HEK293 (cell line): Measurements from ENCODE around the gene CLP1.
"Not testable (repeated sequence)": the region's sequence is repeated elsewhere in the genome, so short reads cannot be mapped to it uniquely, and the experiment has no call there.

Experiments used
- CTCF ChIA-PET: fragments of 350-600 bp; formaldehyde crosslinking; extraction: SDS; loops from one replicate; lab custom pipeline; 2021; ENCODE audit warnings: antibody characterized with exemption; lab: Yijun Ruan, JAX
- POLR2A ChIA-PET: fragments of 300-600 bp; formaldehyde crosslinking; extraction: SDS; loops from one replicate; lab custom pipeline; 2020; ENCODE audit warnings: antibody characterized with exemption, inconsistent platforms; lab: Yijun Ruan, JAX
- H3K27ac ChIP-seq: fragments of 200-500 bp; sonication (Bioruptor generic); 2 replicates; pipeline ENCODE4 v1.5.1; 2014; ENCODE audit warnings: low read depth, low read length, control low read depth, inconsistent platforms; ENCODE audit errors: extremely low read depth
- H3K36me3 ChIP-seq, 2 experiments: fragments of 200-500 bp in 1 of 2; sonication (Bioruptor generic) in 1 of 2; 1 replicate in 1 of 2; 2 replicates in 1 of 2; pipeline ENCODE4 v1.5.1; 2014 to 2017; ENCODE audit warnings: inconsistent platforms in 2 of 2, low read length in 2 of 2; ENCODE audit not compliant: control insufficient read depth in 2 of 2, insufficient read depth in 1 of 2
- H3K4me1 ChIP-seq: fragments of 200-500 bp; sonication (Bioruptor generic); 2 replicates; pipeline ENCODE4 v1.5.1; 2014; ENCODE audit warnings: mild to moderate bottlenecking, low read length, inconsistent platforms; ENCODE audit not compliant: control insufficient read depth, insufficient read depth
- H3K4me3 ChIP-seq: 2 replicates; pipeline ENCODE4 v1.5.1; 2011; ENCODE audit warnings: low read depth, mild to moderate bottlenecking, control low read depth, low read length, moderate library complexity
- H3K9me3 ChIP-seq: fragments of 200-500 bp; sonication (Bioruptor generic); 2 replicates; pipeline ENCODE4 v1.5.1; 2014; ENCODE audit warnings: low read depth, low read length, inconsistent platforms; ENCODE audit not compliant: control insufficient read depth, insufficient read depth
- INSM2 ChIP-seq: fragments of 450-650 bp; formaldehyde crosslinking; IDR thresholded peaks from 2 replicates; pipeline ENCODE4 v1.5.1; 2016; ENCODE audit warnings: missing biosample characterization, missing genetic modification characterization
- RBAK ChIP-seq: fragments of 450-650 bp; formaldehyde crosslinking; IDR thresholded peaks from 2 replicates; pipeline ENCODE4 v1.5.1; 2016; ENCODE audit warnings: missing biosample characterization, missing genetic modification characterization
- TCF7L2 ChIP-seq: IDR thresholded peaks from 2 replicates; pipeline ENCODE4 v1.6.1; 2011; ENCODE audit warnings: low read depth, mild to moderate bottlenecking, inconsistent platforms, low read length, moderate library complexity, borderline replicate concordance
- TRIM28 ChIP-seq: IDR thresholded peaks from 2 replicates; pipeline ENCODE4 v1.6.1; 2011; ENCODE audit warnings: low read length, control low read depth, borderline replicate concordance
- ZBTB44 ChIP-seq: fragments of 450-650 bp; IDR thresholded peaks from 2 replicates; pipeline ENCODE4 v1.5.1; 2018; ENCODE audit warnings: missing biosample characterization, mild to moderate bottlenecking, missing genetic modification characterization
- ZNF121 ChIP-seq: fragments of 450-650 bp; formaldehyde crosslinking; IDR thresholded peaks from 2 replicates; pipeline ENCODE4 v1.5.1; 2016; ENCODE audit warnings: missing biosample characterization, missing genetic modification characterization
- ZNF133 ChIP-seq: fragments of 450-650 bp; formaldehyde crosslinking; IDR thresholded peaks from 2 replicates; pipeline ENCODE4 v1.5.1; 2016; ENCODE audit warnings: missing biosample characterization, missing genetic modification characterization
- ZNF146 ChIP-seq: fragments of 450-650 bp; formaldehyde crosslinking; IDR thresholded peaks from 2 replicates; pipeline ENCODE4 v1.5.1; 2016; ENCODE audit warnings: missing biosample characterization, missing genetic modification characterization
- ZNF2 ChIP-seq: fragments of 450-650 bp; formaldehyde crosslinking; IDR thresholded peaks from 2 replicates; pipeline ENCODE4 v1.5.1; 2016; ENCODE audit warnings: missing biosample characterization, missing genetic modification characterization
- ZNF23 ChIP-seq: fragments of 450-650 bp; formaldehyde crosslinking; IDR thresholded peaks from 2 replicates; pipeline ENCODE4 v1.5.1; 2016; ENCODE audit warnings: missing biosample characterization, missing genetic modification characterization, borderline replicate concordance
- ZNF324 ChIP-seq: fragments of 450-650 bp; formaldehyde crosslinking; IDR thresholded peaks from 2 replicates; pipeline ENCODE4 v1.5.1; 2016; ENCODE audit warnings: missing biosample characterization, missing genetic modification characterization
- ZNF341 ChIP-seq: fragments of 450-650 bp; formaldehyde crosslinking; IDR thresholded peaks from 2 replicates; pipeline ENCODE4; 2016; ENCODE audit warnings: low read depth, missing biosample characterization, missing genetic modification characterization
- ZNF394 ChIP-seq: fragments of 450-650 bp; formaldehyde crosslinking; IDR thresholded peaks from 2 replicates; pipeline ENCODE4 v1.5.1; 2016; ENCODE audit warnings: missing biosample characterization, missing genetic modification characterization, mild to moderate bottlenecking, moderate library complexity, borderline replicate concordance
- ZNF404 ChIP-seq: fragments of 450-650 bp; formaldehyde crosslinking; IDR thresholded peaks from 2 replicates; pipeline ENCODE4 v1.5.1; 2017; ENCODE audit warnings: missing biosample characterization, missing genetic modification characterization
- ZNF473 ChIP-seq: fragments of 450-650 bp; formaldehyde crosslinking; IDR thresholded peaks from 2 replicates; pipeline ENCODE4 v1.5.1; 2017; ENCODE audit warnings: missing biosample characterization, missing genetic modification characterization
- ZNF48 ChIP-seq: fragments of 450-650 bp; formaldehyde crosslinking; IDR thresholded peaks from 2 replicates; pipeline ENCODE4 v1.5.1; 2016; ENCODE audit warnings: missing biosample characterization, missing genetic modification characterization
- ZNF560 ChIP-seq: fragments of 450-650 bp; formaldehyde crosslinking; IDR thresholded peaks from 2 replicates; pipeline ENCODE4 v1.5.1; 2017; ENCODE audit warnings: missing biosample characterization, missing genetic modification characterization, borderline replicate concordance
- ZNF580 ChIP-seq: fragments of 450-650 bp; formaldehyde crosslinking; IDR thresholded peaks from 2 replicates; pipeline ENCODE4 v1.5.1; 2016; ENCODE audit warnings: missing biosample characterization, missing genetic modification characterization
- ZNF621 ChIP-seq: fragments of 450-650 bp; formaldehyde crosslinking; IDR thresholded peaks from 2 replicates; pipeline ENCODE4 v1.5.1; 2017; ENCODE audit warnings: missing biosample characterization, missing genetic modification characterization
- ZNF658 ChIP-seq: fragments of 450-650 bp; formaldehyde crosslinking; IDR thresholded peaks from 2 replicates; pipeline ENCODE4; 2016; ENCODE audit warnings: missing biosample characterization, missing genetic modification characterization
- ZNF843 ChIP-seq: fragments of 450-650 bp; formaldehyde crosslinking; IDR thresholded peaks from 2 replicates; pipeline ENCODE4 v1.5.1; 2016; ENCODE audit warnings: missing biosample characterization, missing genetic modification characterization
- ZSCAN30 ChIP-seq: fragments of 450-650 bp; IDR thresholded peaks from 2 replicates; pipeline ENCODE4 v1.5.1; 2018; ENCODE audit warnings: missing biosample characterization, mild to moderate bottlenecking, missing genetic modification characterization, moderate library complexity
- TF ChIP-seq, protein P1 (sequence below): fragments of 450-650 bp; formaldehyde crosslinking; IDR thresholded peaks from 2 replicates; pipeline ENCODE4 v1.5.1; 2017; ENCODE audit warnings: missing biosample characterization, missing genetic modification characterization

Gene CLP1

DNA sequence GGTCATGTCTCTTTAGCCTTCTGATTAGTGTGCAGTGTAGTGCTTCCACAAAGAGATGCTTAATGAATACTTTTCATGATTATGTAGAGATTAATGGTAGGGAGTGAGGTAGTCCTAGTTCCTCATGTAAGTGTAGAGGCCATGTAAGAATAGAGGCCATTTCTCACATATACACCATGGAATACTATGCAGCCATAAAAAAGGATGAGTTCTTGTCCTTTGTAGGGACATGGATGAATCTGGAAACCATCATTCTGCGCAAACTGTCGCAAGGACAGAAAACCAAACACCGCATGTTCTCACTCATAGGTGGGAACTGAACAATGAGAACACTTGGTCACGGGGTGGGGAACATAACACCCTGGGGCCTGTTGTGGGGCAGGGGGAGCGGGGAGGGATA is 32.9 kb downstream of the CLP1 start:
- H3K9me3 ChIP-seq, H3K4me1 ChIP-seq, CTCF ChIA-PET, H3K4me3 ChIP-seq, H3K27ac ChIP-seq, POLR2A ChIA-PET: not testable (repeated sequence)
- TF ChIP-seq ZNF146 (tag by site-specific recombination): peak; percentile 95
- peaks cover 28 to 85% of the 10 kb centered on the region in 2 experiments for H3K36me3 ChIP-seq

DNA sequence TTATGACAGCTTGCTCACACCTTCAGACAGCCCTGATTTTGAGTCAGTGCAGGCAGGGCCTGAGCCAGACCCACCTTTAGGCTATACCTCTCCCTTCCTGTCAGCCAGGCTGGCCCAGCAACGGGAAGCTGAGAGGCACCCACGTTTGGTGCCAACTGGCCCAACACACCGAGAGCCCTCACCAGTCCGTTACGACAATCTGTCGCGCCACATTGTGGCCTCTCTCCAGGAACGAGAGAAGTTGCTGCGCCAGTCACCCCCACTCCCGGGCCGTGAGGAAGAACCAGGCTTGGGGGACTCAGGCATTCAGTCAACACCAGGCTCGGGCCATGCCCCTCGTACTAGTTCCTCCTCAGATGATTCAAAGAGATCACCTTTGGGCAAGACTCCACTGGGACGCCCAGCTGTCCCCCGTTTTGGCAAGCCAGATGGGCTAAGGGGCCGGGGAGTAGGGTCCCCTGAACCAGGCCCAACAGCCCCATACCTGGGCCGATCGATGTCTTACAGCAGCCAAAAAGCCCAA is 41.3 kb downstream of the CLP1 start:
- Histone ChIP-seq H3K9me3 (no peaks in the 10 kb centered on the region), H3K27ac (no peak overlapping the region), H3K4me3 (no peak overlapping the region), H3K36me3 (peaks cover 20 to 79% of the 10 kb centered on the region in 2 experiments; a peak in 2 of 3 replicates), H3K4me1 (no peaks in the 10 kb centered on the region)
- TF ChIP-seq TRIM28 (no peak), ZNF658 (tag by site-specific recombination) (no peak), ZNF560 (tag by site-specific recombination) (no peak), ZNF580 (no peak)
- TF ChIP-seq, protein P1, sequence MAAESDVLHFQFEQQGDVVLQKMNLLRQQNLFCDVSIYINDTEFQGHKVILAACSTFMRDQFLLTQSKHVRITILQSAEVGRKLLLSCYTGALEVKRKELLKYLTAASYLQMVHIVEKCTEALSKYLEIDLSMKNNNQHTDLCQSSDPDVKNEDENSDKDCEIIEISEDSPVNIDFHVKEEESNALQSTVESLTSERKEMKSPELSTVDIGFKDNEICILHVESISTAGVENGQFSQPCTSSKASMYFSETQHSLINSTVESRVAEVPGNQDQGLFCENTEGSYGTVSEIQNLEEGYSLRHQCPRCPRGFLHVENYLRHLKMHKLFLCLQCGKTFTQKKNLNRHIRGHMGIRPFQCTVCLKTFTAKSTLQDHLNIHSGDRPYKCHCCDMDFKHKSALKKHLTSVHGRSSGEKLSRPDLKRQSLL (tag by site-specific recombination): no peak
- CTCF ChIA-PET: interaction anchor here (1.1 to 1.2 kb wide), 3 partner anchors 19 to 353 kb away, joined by 3 to 4 read pairs (median 3); no protein-coding TSS in a partner anchor
- POLR2A ChIA-PET: interaction anchor here (2.1 kb wide), 1 partner anchor 13 kb away, joined by 6 read pairs; the partner anchor contains the start of genes MED19 and TMX2

DNA sequence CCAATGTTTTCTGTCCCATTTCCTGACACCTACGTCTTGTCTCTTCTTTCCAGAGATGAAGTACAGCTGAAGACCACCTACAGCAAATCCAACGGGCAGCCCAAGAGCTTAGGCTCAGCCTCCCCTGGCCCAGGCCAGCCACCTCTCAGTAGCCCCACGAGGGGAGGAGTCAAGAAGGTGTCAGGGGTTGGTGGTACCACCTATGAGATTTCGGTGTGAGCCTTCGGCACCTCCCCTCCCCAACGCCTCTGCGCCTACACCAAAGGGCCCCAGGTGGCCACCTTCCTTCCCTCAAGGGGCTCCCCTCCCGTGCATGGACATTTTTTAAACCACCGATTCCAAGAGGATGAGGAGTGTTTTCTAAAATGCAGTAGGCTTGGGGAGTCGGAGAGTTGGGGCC is 42.3 kb downstream of the CLP1 start:
- Histone ChIP-seq H3K4me1 (no peaks in the 10 kb centered on the region), H3K36me3 (peaks cover 11 to 79% of the 10 kb centered on the region in 2 experiments; a peak in 2 of 3 replicates), H3K4me3 (no peak overlapping the region), H3K9me3 (no peaks in the 10 kb centered on the region), H3K27ac (no peak overlapping the region)
- no peak for TF ChIP-seq ZNF580
- TF ChIP-seq RBAK (tag by site-specific recombination): no peak
- no peak for TF ChIP-seq INSM2
- TF ChIP-seq ZNF2 (tag by site-specific recombination): no peak
- TF ChIP-seq ZNF404 (tag by site-specific recombination): no peak
- TF ChIP-seq TCF7L2: no peak
- no peak for TF ChIP-seq ZNF621
- no peak for TF ChIP-seq ZNF473 (tag by site-specific recombination)
- no peak for TF ChIP-seq ZNF394
- no peak for TF ChIP-seq ZNF121 (tag by site-specific recombination)
- no peak for TF ChIP-seq ZNF133 (tag by site-specific recombination)
- TF ChIP-seq ZNF324 (tag by site-specific recombination): no peak
- TF ChIP-seq ZBTB44 (tag by site-specific recombination): no peak
- no peak for TF ChIP-seq ZNF843 (tag by site-specific recombination)
- TF ChIP-seq ZNF341 (tag by site-specific recombination): no peak
- TF ChIP-seq ZSCAN30 (tag by site-specific recombination): no peak
- TF ChIP-seq ZNF48: no peak
- TF ChIP-seq ZNF23: no peak
- ChIA-PET POLR2A (interaction anchor here (2.1 kb wide), 1 partner anchor 12 kb away, joined by 6 read pairs; the partner anchor contains the start of genes MED19 and TMX2), CTCF (interaction anchor here (1.1 to 1.2 kb wide), 2 partner anchors 20 to 101 kb away, joined by 3 read pairs; no protein-coding TSS in a partner anchor)
